HepG2 (cell line): Measurements from ENCODE around the gene KCNB1. TPM values are rescaled to one million over a fixed set of nuclear protein-coding genes. Genes with fewer than 3 reads are reported as not detected.

Source experiments
- CREM ChIP-seq, 2 experiments: sonication (generic) in 1 of 2; formaldehyde crosslinking in 1 of 2; IDR thresholded peaks; 2 replicates each; pipeline versions ENCODE4 v1.4.0 to v1.6.1; 2016 to 2020; ENCODE audit warnings: antibody characterized with exemption in 1 of 2, mild to moderate bottlenecking in 1 of 2, missing genetic modification reagents in 1 of 2
- ETV6 ChIP-seq: sonication (generic); formaldehyde crosslinking; conservative IDR thresholded peaks from 2 replicates; pipeline ENCODE4 v1.4.0; 2020; ENCODE audit warnings: missing genetic modification reagents
- GPN1 ChIP-seq: sonication (generic); formaldehyde crosslinking; IDR thresholded peaks from 2 replicates; pipeline ENCODE4 v1.5.1; 2020; ENCODE audit warnings: missing genetic modification reagents, borderline replicate concordance
- HCFC1 ChIP-seq: fragments of 150-350 bp; IDR thresholded peaks from 2 replicates; pipeline ENCODE4 v1.6.1; 2014; ENCODE audit warnings: low read depth, low read length
- HOXD1 ChIP-seq: sonication (generic); formaldehyde crosslinking; IDR thresholded peaks from 2 replicates; pipeline ENCODE4 v1.5.0; 2020; ENCODE audit warnings: missing genetic modification reagents
- PATZ1 ChIP-seq: sonication (generic); formaldehyde crosslinking; IDR thresholded peaks from 2 replicates; pipeline ENCODE4 v1.4.0; 2020; ENCODE audit warnings: missing genetic modification reagents
- RFXANK ChIP-seq: IDR thresholded peaks from 2 replicates; pipeline ENCODE4 v1.6.1; 2016
- SRSF1 ChIP-seq: fragments of 200-400 bp; formaldehyde crosslinking; optimal IDR thresholded peaks from 2 replicates; pipeline ENCODE3; 2017; ENCODE audit warnings: mild to moderate bottlenecking, low read depth, low read length, moderate library complexity
- ZNF225 ChIP-seq: sonication (generic); formaldehyde crosslinking; IDR thresholded peaks from 2 replicates; pipeline ENCODE4 v1.4.0; 2020; ENCODE audit warnings: mild to moderate bottlenecking, missing genetic modification reagents
- ZNF597 ChIP-seq: sonication (generic); formaldehyde crosslinking; IDR thresholded peaks from 2 replicates; pipeline ENCODE4 v1.5.0; 2020; ENCODE audit warnings: missing genetic modification reagents
- polyA plus RNA-seq, 8 experiments: library from polyadenylated mRNA; depleted of rRNA in 3 of 8; stranded (reverse) in 7 of 8; unstranded in 1 of 8; fragments of >200 nt; fragmentation: Illumina TruSeq in 4 of 8; extraction: Trizol in 4 of 8; gene quantifications; 2 replicates each; pipeline versions ENCODE4 v1.2.1 to v1.2.3, GENCODE V29; 2011 to 2016; ENCODE audit warnings: low read depth in 4 of 8, missing spikeins in 1 of 8, mixed read lengths in 1 of 8; ENCODE audit not compliant: insufficient read depth in 1 of 8
- total RNA-seq, 5 experiments: library from RNA; depleted of rRNA; stranded (reverse); fragments of >200 nt; fragmentation: Illumina TruSeq; extraction: Trizol; gene quantifications; 2 replicates each; pipeline ENCODE4 v1.2.3, GENCODE V29; 2016; ENCODE audit warnings: low read depth in 1 of 5
- TF ChIP-seq, protein P1 (sequence below): sonication (generic); formaldehyde crosslinking; IDR thresholded peaks from 2 replicates; pipeline ENCODE4 v1.5.1; 2020; ENCODE audit warnings: mild to moderate bottlenecking, missing genetic modification reagents, moderate library complexity
- TF ChIP-seq, protein P2 (sequence below): sonication (generic); formaldehyde crosslinking; IDR thresholded peaks from 2 replicates; pipeline ENCODE4 v1.5.0; 2020; ENCODE audit warnings: mild to moderate bottlenecking, low read depth, missing genetic modification reagents, borderline replicate concordance
- TF ChIP-seq, protein P3 (sequence below): sonication (generic); formaldehyde crosslinking; IDR thresholded peaks from 2 replicates; pipeline ENCODE4 v1.5.0; 2020; ENCODE audit warnings: mild to moderate bottlenecking, missing genetic modification reagents, borderline replicate concordance
- TF ChIP-seq, protein P4 (sequence below): sonication (generic); formaldehyde crosslinking; IDR thresholded peaks from 2 replicates; pipeline ENCODE4 v1.5.0; 2020; ENCODE audit warnings: missing genetic modification reagents

KCNB1 gene
- total and polyA plus RNA-seq, 2 of the 13 experiments (the other 11 are each of a cell fraction or from before 2014, with no cell fraction given): 0.02 TPM; not detected in 1

GRCh38 chr20:49475292-49476015 lies 7.0 kb downstream of the KCNB1 start (continued):
- TF ChIP-seq HOXD1 (no peak), CREM (IDR thresholded peaks at IDR 0.05) (no peak), CREM (CRISPR knock-in tag; IDR thresholded peaks at IDR 0.05) (no peak), GPN1 (CRISPR knock-in tag) (no peak), SRSF1 (no peak), ZNF597 (CRISPR knock-in tag) (no peak), ZNF225 (CRISPR knock-in tag) (no peak), PATZ1 (no peak), ETV6 (CRISPR knock-in tag) (no peak), HCFC1 (no peak), RFXANK (CRISPR knock-in tag) (no peak)
- TF ChIP-seq, protein P1, sequence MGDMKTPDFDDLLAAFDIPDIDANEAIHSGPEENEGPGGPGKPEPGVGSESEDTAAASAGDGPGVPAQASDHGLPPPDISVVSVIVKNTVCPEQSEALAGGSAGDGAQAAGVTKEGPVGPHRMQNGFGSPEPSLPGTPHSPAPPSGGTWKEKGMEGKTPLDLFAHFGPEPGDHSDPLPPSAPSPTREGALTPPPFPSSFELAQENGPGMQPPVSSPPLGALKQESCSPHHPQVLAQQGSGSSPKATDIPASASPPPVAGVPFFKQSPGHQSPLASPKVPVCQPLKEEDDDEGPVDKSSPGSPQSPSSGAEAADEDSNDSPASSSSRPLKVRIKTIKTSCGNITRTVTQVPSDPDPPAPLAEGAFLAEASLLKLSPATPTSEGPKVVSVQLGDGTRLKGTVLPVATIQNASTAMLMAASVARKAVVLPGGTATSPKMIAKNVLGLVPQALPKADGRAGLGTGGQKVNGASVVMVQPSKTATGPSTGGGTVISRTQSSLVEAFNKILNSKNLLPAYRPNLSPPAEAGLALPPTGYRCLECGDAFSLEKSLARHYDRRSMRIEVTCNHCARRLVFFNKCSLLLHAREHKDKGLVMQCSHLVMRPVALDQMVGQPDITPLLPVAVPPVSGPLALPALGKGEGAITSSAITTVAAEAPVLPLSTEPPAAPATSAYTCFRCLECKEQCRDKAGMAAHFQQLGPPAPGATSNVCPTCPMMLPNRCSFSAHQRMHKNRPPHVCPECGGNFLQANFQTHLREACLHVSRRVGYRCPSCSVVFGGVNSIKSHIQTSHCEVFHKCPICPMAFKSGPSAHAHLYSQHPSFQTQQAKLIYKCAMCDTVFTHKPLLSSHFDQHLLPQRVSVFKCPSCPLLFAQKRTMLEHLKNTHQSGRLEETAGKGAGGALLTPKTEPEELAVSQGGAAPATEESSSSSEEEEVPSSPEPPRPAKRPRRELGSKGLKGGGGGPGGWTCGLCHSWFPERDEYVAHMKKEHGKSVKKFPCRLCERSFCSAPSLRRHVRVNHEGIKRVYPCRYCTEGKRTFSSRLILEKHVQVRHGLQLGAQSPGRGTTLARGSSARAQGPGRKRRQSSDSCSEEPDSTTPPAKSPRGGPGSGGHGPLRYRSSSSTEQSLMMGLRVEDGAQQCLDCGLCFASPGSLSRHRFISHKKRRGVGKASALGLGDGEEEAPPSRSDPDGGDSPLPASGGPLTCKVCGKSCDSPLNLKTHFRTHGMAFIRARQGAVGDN (CRISPR knock-in tag): no peak
- TF ChIP-seq, protein P2, sequence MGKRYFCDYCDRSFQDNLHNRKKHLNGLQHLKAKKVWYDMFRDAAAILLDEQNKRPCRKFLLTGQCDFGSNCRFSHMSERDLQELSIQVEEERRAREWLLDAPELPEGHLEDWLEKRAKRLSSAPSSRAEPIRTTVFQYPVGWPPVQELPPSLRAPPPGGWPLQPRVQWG (CRISPR knock-in tag): no peak
- TF ChIP-seq, protein P3, sequence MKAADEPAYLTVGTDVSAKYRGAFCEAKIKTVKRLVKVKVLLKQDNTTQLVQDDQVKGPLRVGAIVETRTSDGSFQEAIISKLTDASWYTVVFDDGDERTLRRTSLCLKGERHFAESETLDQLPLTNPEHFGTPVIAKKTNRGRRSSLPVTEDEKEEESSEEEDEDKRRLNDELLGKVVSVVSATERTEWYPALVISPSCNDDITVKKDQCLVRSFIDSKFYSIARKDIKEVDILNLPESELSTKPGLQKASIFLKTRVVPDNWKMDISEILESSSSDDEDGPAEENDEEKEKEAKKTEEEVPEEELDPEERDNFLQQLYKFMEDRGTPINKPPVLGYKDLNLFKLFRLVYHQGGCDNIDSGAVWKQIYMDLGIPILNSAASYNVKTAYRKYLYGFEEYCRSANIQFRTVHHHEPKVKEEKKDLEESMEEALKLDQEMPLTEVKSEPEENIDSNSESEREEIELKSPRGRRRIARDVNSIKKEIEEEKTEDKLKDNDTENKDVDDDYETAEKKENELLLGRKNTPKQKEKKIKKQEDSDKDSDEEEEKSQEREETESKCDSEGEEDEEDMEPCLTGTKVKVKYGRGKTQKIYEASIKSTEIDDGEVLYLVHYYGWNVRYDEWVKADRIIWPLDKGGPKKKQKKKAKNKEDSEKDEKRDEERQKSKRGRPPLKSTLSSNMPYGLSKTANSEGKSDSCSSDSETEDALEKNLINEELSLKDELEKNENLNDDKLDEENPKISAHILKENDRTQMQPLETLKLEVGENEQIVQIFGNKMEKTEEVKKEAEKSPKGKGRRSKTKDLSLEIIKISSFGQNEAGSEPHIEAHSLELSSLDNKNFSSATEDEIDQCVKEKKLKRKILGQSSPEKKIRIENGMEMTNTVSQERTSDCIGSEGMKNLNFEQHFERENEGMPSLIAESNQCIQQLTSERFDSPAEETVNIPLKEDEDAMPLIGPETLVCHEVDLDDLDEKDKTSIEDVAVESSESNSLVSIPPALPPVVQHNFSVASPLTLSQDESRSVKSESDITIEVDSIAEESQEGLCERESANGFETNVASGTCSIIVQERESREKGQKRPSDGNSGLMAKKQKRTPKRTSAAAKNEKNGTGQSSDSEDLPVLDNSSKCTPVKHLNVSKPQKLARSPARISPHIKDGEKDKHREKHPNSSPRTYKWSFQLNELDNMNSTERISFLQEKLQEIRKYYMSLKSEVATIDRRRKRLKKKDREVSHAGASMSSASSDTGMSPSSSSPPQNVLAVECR (CRISPR knock-in tag): no peak
- TF ChIP-seq, protein P4, sequence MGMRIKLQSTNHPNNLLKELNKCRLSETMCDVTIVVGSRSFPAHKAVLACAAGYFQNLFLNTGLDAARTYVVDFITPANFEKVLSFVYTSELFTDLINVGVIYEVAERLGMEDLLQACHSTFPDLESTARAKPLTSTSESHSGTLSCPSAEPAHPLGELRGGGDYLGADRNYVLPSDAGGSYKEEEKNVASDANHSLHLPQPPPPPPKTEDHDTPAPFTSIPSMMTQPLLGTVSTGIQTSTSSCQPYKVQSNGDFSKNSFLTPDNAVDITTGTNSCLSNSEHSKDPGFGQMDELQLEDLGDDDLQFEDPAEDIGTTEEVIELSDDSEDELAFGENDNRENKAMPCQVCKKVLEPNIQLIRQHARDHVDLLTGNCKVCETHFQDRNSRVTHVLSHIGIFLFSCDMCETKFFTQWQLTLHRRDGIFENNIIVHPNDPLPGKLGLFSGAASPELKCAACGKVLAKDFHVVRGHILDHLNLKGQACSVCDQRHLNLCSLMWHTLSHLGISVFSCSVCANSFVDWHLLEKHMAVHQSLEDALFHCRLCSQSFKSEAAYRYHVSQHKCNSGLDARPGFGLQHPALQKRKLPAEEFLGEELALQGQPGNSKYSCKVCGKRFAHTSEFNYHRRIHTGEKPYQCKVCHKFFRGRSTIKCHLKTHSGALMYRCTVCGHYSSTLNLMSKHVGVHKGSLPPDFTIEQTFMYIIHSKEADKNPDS (CRISPR knock-in tag): no peak
